ENCODE results near the gene RPTN. TPM values are rescaled to one million over a fixed set of nuclear protein-coding genes. Genes with fewer than 3 reads are reported as not detected.

RPTN gene
- total RNA-seq, 1 experiment from 2014 or later, result not detected

DNA sequence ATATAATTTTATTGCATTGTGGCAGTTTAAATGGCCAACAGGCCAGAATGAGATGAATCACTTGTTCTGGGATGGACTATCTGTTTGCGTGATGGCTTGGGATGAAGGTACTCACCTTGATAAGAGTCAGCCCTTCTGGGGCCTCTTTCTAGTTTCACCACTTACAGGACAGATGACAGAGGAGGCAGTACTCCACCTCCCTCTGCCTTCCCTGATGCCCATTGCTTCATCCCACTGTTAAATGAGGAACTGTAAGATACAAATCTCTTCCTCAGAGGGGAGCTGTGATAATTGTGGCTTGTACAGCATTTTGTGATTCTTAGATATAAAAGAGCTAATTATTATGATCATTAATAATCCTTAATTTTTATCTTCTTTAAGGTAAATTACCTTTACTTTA lies 40.1 kb downstream of the RPTN start:
- BruUV-seq (replicated peaks), result no TSS peak
- POLR2A ChIA-PET, result no interaction called here
- intact Hi-C loops (cut with micrococcal nuclease; ENCODE audit: unreplicated experiment), result no loop called here
- in situ Hi-C loops (cut with HindIII; ENCODE audit: low pct_unique_long_range_greater_than_20kb, low sequenced_read_pairs), result no loop called here
- CTCF ChIA-PET, result no interaction called here
- Histone ChIP-seq H3K9me3 (ENCODE audit: control insufficient read depth, insufficient read depth, low read depth, low read length) (no peaks in the 10 kb centered on the region), H3K36me3 (ENCODE audit: control insufficient read depth, insufficient read depth, low read length) (no peaks in the 10 kb centered on the region), H3K27ac (ENCODE audit: low read length) (no peak overlapping the region), H3K4me1 (ENCODE audit: control insufficient read depth, insufficient read depth, low read length) (no peaks in the 10 kb centered on the region), H3K4me3 (ENCODE audit: low read depth in 2 of 2, low read length in 2 of 2) (no peak overlapping the region), H3K27me3 (ENCODE audit: control insufficient read depth, insufficient read depth, low read length) (peaks cover 49% of the 10 kb centered on the region)
- ATAC-seq (no peak), DNase-seq (ENCODE audit: low read depth, low spot score) (no peak)
- TF ChIP-seq TCF7L2 (IDR thresholded peaks at IDR 0.05; ENCODE audit: low read depth, low read length), result no peak
- TF ChIP-seq, protein P1, sequence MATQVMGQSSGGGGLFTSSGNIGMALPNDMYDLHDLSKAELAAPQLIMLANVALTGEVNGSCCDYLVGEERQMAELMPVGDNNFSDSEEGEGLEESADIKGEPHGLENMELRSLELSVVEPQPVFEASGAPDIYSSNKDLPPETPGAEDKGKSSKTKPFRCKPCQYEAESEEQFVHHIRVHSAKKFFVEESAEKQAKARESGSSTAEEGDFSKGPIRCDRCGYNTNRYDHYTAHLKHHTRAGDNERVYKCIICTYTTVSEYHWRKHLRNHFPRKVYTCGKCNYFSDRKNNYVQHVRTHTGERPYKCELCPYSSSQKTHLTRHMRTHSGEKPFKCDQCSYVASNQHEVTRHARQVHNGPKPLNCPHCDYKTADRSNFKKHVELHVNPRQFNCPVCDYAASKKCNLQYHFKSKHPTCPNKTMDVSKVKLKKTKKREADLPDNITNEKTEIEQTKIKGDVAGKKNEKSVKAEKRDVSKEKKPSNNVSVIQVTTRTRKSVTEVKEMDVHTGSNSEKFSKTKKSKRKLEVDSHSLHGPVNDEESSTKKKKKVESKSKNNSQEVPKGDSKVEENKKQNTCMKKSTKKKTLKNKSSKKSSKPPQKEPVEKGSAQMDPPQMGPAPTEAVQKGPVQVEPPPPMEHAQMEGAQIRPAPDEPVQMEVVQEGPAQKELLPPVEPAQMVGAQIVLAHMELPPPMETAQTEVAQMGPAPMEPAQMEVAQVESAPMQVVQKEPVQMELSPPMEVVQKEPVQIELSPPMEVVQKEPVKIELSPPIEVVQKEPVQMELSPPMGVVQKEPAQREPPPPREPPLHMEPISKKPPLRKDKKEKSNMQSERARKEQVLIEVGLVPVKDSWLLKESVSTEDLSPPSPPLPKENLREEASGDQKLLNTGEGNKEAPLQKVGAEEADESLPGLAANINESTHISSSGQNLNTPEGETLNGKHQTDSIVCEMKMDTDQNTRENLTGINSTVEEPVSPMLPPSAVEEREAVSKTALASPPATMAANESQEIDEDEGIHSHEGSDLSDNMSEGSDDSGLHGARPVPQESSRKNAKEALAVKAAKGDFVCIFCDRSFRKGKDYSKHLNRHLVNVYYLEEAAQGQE (IDR thresholded peaks at IDR 0.05; ENCODE audit: insufficient read depth in 1 of 2, low read depth in 2 of 2, low read length in 1 of 2), result no peak
- TF ChIP-seq, protein P2, sequence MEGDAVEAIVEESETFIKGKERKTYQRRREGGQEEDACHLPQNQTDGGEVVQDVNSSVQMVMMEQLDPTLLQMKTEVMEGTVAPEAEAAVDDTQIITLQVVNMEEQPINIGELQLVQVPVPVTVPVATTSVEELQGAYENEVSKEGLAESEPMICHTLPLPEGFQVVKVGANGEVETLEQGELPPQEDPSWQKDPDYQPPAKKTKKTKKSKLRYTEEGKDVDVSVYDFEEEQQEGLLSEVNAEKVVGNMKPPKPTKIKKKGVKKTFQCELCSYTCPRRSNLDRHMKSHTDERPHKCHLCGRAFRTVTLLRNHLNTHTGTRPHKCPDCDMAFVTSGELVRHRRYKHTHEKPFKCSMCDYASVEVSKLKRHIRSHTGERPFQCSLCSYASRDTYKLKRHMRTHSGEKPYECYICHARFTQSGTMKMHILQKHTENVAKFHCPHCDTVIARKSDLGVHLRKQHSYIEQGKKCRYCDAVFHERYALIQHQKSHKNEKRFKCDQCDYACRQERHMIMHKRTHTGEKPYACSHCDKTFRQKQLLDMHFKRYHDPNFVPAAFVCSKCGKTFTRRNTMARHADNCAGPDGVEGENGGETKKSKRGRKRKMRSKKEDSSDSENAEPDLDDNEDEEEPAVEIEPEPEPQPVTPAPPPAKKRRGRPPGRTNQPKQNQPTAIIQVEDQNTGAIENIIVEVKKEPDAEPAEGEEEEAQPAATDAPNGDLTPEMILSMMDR (IDR thresholded peaks at IDR 0.05), result no peak
- TF ChIP-seq SIN3A (IDR thresholded peaks at IDR 0.05; ENCODE audit: borderline replicate concordance, insufficient read depth, low read depth, low read length), result no peak
- no peak for TF ChIP-seq POLR2AphosphoS5 (IDR thresholded peaks at IDR 0.05; ENCODE audit: low read depth, low read length)

DNA sequence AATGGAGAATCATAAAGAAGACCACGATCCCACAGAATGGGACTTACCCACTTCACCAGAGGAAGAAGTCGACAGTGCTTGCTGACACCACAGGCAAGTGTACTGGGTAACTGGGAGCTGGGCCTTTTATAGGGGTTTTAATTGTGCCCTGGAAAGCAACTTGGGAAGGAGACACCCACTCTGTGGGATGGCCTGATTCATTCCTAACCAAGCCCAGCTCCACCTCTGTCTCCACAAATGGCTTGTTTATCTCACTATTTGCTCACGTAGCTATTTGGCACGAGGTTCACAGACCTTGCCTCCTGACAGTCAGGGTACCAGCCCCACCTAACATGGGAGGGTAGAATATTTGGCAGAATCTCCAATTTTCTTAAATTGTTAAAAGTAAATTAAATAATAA lies 43.7 kb downstream of the RPTN start, which contains the start of gene TCHH:
Gene TCHH (minus strand): TSS at position 101 of the 400 bp plus-strand sequence. CDS start 1,364 bp downstream, outside the sequence.
- Histone ChIP-seq H3K9me3 (ENCODE audit: control insufficient read depth, insufficient read depth, low read depth, low read length) (no peaks in the 10 kb centered on the region), H3K27me3 (ENCODE audit: control insufficient read depth, insufficient read depth, low read length) (peaks cover 48% of the 10 kb centered on the region), H3K27ac (ENCODE audit: low read length) (no peak within 1 kb of the TSS), H3K4me3 (ENCODE audit: low read depth in 2 of 2, low read length in 2 of 2) (no peak within 1 kb of the TSS), H3K4me1 (ENCODE audit: control insufficient read depth, insufficient read depth, low read length) (peaks cover 5% of the 10 kb centered on the region; the same call in 1 of the 2 replicates), H3K36me3 (ENCODE audit: control insufficient read depth, insufficient read depth, low read length) (no peaks in the 10 kb centered on the region)
- ChIA-PET CTCF (no interaction called here), POLR2A (no interaction called here)
- ATAC-seq (no peak), DNase-seq (ENCODE audit: low read depth, low spot score) (no peak)
- TF ChIP-seq TCF7L2 (IDR thresholded peaks at IDR 0.05; ENCODE audit: low read depth, low read length) (no peak), SIN3A (IDR thresholded peaks at IDR 0.05; ENCODE audit: borderline replicate concordance, insufficient read depth, low read depth, low read length) (no peak), POLR2AphosphoS5 (IDR thresholded peaks at IDR 0.05; ENCODE audit: low read depth, low read length) (no peak)
- TF ChIP-seq, protein P2 (IDR thresholded peaks at IDR 0.05), result no peak
- TF ChIP-seq, protein P1 (IDR thresholded peaks at IDR 0.05; ENCODE audit: insufficient read depth in 1 of 2, low read depth in 2 of 2, low read length in 1 of 2), result no peak
- in situ Hi-C loops (cut with HindIII; ENCODE audit: low pct_unique_long_range_greater_than_20kb, low sequenced_read_pairs) (no loop called here), intact Hi-C loops (cut with micrococcal nuclease; ENCODE audit: unreplicated experiment) (no loop called here)
- BruUV-seq (replicated peaks), result no TSS peak
